Stromal cell of bone marrow (primary cell): Measurements from ENCODE around the gene SPEF1.

ENCODE experiments used
- DNase-seq: peaks from one replicate; pipeline ENCODE4 v3.0.0-alpha.2; 2012; ENCODE audit warnings: low read depth

SPEF1 gene

DNA sequence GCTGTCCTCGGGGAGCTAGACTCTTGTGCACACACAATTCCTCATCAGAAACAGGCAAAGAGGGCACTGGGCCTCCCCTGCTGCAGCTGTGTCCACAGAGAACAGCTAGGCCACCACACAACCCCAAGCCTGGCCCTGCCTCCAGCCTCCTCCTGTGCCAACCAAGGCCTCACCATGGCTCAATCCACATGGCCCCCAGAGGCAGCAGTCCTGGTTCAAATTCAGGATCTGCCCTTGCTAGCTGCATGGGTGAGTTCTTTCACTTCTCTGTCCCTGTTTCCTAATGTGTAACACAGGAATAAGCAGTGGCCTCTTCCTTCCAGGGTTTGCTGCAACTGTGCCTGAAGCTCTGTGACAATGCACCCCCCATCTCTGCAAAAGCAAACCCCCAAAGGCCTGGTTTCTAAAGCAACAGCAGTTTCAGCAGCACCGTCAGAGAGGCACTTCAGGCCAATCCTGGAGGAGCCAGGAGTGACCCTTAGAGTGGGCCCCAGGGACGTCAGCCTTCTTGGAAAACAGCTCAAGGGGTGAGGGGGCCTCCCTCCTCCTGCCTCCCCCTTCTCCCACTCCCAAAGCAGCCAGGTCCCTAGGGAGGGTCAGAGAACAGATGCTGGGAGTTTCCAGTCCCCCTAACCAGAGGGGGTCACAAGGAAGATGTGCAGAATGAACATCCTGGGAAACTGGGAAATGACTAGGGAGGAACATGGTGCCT, 15.9 kb downstream of the SPEF1 start:
- no peak for DNase-seq

DNA sequence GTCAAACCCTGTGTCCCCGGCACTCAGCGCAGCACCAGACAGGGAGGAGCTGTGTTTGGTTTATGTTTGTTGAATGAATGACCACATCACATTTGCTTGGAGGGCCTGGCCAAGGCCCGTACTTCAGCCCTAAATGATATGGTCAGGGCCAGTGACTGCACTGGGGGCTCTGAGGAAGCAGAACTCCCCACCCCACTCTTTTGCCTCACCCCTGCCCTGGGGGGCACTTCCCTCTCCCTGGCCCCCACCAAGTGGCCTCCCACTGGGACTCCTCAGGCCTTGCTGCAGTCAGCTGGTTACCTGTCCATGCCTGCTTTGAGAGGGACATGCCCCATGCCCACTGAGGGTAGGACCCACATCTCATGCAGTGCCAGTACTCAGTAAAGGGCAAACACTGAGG, 16.6 kb downstream of the SPEF1 start:
- DNase-seq: no peak

DNA sequence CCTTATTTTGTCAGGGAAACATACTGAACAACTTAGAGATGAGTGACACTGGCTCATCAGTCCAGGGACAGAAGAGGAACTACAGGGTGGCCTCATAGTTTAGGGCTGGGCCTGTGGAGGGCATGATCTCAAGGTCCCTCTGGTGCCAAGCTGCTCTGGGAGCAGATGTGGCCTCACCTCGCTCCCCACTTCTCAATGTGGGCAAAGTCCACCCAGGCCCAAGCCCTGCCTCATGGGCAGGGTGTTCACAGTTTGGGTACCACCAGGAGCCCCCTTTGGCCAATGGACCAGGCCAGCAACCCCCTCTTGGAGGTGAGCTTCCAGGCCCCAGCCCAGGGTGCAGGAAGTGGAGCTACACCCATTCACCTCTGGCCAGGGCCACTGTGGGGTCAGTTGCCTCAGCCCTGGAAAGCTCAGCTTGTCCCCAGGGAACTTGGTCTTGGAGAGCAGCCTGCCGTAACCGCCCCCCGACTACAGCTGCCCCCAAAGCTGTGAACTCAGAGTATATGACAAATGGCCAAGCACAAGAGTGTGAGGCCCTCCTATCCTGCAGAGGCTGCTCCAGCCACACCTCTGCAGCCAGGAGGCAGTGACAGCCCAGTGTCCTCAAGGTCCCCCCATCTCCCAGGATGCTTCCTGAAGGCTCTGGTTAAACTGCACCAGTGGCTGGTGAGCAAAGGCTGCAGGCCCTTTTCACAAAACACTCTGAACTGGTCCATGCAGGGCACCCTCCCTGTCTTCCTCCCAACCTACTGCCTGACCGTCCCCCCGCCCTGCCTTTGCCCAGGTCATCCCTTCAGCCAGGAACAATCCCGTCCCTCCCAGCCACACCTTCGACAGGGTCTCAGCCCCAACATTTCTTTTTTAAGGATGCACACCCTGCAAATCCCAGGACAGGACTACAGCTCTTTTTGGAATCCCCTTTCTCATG, 17.3 kb downstream of the SPEF1 start:
- DNase-seq: no peak

DNA sequence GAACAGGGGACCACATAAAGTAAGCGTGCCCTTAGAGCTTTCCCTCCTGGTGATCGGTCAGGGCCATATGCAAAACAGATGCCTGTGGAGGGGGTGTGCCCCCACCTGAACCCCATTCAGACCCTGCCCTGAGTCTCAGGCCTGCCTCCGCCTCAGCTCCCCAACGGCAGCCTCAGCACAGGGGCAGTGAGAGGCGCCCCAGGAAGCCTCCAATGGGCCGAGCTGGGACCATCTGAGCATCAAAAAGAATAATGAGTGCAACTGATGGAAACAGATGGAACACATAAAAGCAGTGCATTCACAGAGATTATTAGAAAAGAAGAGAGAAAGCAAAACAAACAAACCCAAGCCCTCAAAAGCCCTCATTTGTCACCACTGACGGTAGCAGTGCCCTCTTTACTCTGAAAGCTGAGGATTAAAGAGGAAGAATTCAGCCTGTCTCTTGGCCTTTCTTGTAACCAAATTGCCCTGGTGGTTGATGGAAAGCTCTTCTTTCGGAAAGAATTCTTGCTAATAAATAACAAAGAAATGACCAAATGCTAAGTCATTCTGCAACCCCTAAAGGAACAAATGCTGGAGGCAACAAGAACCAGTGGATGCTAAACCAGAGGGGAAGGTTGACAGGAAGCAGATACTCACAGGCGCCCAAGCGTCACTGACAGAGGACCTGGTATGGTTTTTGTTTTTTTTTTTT, 20.4 kb downstream of the SPEF1 start:
- DNase-seq: no peak

DNA sequence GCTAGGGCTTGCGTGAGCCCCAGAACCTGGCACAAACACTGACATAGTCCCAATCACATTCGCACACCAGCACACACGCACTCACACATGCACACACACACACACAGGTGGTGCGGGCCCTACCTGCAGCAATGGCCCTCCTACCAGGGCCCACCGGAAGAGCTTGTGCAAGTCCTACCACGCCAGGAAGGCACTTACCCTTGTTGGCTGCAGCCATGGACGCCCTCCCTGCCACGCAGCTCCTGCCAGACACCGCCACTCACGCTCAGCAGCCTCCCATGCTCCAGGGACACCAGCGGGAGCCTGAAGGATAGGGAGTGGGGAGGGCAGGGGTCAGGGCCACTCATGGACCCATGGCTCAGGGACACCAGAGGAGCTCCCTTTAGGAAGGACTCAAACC, 21.4 kb downstream of the SPEF1 start:
- no peak for DNase-seq

DNA sequence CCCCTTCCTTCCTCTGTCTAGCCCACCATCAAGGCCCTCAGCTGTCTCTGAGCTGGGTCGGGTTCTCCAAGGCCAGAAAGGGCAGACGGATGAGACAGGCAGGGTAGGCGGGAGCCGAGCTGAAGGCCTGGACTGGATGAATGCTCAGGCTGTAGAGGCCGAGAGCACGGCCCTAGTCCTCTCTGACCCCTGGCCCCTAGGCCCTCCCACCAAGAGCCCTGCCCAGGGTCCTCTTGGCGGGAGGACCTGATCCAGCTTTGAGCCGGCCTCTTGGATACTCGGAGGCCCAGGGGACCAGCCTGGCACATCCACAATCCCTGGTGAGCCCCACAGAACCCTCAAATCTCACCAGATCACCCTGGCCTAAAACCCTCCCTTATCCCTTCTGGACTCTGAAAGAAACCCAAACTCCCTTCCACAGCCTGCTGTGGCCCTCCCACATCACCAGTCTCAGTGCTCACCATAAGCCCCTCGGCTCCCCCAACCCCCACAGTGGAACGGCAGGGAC, 21.9 kb downstream of the SPEF1 start:
- DNase-seq: no peak

DNA sequence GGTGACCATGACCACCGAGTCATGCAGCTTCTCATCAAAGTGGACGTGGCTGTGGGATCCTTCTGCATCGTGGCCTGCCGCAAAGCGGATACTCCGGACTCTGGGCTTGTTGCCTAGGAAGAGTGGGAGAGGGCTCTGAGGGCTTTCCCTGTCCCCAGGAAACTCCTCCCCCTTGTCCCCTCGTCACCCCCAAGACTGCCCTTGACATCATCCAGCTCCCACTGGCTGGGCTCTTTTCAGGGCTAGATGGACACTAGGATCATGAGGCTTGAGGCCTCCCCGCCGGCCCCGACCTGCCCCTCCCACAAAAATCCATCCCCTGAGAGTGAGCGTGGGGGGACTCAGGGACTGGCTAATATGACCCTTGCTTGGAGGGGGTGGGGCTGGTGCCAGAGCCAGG, 22.7 kb downstream of the SPEF1 start:
- no peak for DNase-seq

DNA sequence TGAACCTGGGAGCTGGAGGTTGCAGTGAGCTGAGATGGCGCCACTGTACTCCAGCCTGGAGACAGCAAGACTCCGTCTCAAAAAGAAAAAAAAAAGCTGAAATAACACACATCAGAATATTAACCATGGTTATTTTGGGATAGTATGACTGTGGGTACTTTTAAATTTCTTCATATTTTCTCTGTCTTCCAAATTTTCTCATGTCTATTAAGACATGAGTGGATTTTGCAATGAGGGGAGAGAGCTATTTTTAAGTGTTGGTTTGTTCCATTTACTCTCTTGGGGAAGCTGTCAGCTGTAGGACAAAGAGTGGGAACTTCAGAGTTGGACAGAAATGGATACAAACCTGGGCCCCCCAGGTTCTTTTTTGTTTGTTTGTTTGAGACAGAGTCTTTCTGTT, 24.0 kb downstream of the SPEF1 start:
- DNase-seq: no peak

DNA sequence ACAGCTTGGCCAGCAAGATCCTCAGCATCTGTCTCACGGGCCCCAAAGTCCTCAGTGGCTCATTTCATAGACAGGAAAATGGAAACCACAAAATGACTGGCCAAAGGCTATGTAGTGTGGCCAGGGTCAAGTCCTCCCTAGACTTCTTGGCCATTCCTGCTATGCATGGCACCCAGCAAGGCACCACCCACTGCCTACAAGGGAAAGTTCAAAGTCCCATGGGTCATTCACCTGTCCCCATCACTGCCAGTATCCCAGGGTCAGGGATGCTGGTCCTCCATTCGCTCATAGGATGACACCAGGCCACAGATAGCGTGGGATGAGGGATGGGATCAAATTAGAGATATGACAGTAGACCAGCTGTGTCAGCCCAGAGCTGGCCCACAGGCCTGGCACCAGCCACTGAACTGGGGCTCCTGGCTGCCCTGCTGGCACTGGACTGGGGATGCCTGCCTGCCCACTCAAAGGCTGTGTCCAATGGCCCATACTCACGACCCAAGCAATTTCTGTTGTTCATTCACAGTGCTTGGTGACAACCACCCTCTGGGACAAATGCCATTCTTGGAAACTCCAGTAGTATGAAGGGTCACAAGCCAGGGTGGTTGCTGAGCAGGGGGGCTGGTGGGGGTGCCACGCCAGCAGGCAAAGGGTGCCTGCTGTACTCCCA, 25.3 kb downstream of the SPEF1 start:
- no peak for DNase-seq

DNA sequence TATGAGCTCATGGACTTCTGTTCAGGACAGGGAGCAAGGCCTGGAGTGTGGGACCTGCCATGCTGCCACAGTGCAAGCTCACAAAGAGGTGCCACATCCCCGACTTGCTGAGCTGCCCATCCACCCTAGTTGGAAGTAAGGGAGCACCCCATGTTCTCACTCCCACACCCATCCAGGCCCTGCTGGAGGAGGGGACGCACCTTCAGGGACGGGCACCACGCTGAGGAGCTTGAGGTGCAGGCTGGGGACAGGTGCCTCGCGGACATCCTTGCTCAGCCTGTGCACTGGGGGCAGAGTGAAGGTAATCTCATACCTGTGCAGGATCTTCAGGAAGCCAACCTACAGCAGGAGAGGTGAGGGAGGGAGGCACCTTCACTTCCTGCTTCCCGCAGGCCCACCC, 26.0 kb downstream of the SPEF1 start:
- DNase-seq: no peak

DNA sequence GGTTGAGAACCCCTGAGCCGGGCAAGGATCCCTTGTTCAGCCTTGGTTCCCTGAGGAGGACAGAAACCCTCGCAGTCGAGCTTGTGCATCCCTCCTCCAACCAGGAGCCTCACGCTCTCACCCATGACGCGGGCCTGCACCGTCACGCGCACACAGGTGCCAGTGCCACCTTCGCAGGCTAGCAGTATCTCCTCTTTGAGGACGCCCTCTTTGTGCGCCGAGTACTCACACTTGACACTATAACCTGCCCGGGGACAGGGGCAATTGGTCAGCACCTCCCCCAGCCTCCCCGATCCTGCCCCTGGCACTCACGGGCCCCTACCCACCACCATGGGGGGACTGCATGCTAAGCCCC, 27.0 kb downstream of the SPEF1 start:
- no peak for DNase-seq

DNA sequence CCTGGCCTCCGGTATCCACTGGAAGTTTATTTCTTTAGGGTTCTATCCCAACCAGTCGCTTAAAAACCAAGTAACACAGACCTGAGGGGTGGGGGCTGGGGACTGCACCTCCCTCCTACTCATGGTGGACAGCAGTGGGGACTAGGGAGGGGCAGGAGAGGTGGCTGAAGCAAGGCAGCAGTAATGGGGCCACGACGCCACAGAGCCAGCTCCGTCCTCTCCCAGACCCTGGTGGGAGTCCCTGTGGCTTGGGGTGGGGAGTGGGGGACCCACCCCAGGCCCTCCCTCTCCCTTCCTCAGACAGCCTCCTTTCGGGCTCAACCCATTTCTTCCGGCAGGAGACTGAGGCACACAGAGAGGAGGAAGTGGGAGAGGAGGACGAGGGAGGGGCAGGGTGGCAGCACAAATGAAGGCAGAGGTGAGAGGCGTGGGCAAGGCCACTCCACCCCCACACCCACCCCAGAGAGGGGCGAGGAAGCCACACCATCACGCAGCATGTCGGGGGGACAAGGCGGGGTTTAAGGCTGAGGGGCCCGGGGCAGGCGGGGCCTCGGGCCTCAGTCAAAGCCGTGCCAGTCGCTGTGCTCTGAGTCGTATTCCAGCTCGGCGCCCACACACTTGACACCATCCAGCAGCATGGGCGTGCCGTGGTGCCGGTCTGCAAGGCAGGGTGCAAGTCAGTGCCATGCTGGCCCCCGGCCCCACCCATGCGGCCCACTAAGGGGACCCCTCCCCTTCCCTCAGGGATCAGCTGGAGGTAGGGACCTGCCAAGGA, 27.6 kb downstream of the SPEF1 start:
- no peak for DNase-seq

DNA sequence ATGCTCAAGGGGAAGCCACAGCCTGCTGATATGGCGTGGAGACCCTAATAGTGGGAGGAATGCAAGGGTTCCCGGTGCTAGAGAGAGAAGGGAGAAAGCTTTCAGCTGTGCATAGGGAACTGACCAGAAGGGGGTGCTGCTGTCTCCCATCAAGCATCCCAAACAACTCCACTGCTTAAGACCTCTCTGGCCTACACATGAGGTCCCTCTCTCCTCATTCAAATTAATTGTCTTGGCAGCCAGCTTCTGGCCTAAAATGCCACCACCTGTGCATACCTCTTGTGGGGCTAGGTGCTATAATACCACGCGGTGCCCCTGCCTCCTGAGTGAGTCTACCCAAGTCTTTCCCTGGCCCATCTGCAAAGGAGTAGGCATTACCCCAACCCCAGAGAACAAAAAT, 28.1 kb downstream of the SPEF1 start:
- DNase-seq: peak; percentile 44

DNA sequence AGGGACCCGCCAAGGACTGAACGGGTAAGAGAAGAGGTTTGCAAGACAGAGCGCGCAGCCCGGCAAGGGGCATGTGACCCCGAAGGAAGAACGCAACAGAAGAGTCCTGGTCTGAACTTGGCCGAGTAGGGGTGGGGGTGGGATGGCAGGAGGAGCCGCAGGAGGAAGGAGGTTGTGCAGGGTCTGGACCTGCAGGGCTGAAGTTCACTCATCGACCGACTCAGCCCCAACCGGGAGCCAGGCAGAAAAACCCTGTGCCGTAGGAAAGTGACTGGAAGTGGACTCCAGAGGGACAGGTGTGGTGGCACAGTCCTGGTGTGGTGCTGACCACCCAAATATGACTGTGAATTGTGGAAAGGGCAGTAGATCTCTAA, 28.9 kb downstream of the SPEF1 start:
- DNase-seq: no peak

DNA sequence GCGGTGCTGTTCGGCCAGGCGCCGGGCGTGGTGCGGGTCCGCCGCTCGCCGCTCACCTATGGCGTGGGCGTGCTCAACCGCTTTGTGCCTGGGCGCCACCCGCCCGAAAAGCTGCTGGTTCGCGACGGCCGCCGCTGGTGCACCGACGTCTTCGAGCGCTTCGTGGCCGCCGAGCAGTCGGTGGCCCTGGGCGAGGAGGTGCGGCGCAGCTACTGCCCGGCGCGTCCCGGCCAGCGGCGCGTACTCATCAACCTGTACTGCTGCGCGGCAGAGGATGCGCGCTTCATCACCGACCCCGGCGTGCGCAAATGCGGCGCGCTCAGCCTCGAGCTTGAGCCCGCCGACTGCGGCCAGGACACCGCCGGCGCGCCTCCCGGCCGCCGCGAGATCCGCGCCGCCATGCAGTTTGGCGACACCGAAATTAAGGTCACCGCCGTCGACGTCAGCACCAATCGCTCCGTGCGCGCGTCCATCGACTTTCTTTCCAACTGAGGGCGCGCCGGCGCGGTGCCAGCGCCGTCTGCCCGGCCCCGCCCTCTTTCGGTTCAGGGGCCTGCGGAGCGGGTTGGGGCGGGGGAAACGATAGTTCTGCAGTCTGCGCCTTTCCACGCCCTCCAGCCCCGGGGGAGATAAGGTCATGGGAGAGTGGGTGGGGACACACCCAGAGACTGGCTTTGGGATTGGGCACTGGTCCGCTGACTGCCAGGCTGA, 29.4 kb downstream of the SPEF1 start:
- no peak for DNase-seq

DNA sequence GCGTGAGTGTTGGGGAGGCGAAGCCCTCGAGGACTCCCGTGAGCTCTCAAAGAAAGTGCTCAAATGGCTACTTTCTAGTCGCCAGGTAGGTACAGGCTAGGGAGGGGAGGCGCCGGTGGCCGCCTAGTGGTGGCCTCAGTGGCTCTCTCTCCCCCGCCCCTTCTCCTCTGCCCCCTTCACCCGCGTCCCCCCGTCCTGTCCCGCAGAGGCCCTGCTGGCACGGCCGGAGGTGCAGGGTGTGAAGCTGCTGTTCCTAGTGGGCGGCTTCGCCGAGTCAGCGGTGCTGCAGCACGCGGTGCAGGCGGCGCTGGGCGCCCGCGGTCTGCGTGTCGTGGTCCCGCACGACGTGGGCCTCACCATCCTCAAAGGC, 30.0 kb downstream of the SPEF1 start:
- no peak for DNase-seq

DNA sequence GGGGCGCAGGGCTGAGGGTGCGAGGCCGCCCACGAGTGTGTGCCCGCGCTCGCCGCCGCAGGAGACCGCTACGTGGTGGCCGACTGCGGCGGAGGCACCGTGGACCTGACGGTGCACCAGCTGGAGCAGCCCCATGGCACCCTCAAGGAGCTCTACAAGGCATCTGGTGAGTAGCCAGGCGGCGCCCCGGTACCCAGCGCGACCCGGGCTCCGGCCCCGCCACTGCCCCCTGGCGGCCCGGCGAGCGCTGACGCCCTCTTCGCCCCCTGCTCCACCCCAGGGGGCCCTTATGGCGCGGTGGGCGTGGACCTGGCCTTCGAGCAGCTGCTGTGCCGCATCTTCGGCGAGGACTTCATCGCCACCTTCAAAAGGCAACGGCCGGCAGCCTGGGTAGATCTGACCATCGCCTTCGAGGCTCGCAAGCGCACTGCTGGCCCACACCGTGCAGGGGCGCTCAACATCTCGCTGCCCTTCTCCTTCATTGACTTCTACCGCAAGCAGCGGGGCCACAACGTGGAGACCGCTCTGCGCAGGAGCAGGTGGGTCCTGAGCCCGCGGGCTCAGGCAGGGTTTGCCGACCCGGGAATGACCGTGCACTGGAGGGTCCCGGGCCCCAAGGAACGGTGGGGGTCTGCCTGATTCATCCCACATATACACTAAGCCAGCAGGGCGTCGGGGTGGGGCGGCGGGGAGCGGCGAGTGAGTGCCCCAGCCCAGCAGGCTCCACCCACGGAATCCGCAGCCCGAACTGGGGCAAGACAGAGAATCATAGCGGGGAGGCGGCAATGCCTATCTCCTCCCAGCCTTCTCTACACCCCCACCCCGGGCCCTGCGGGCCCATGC, 31.3 kb downstream of the SPEF1 start:
- no peak for DNase-seq

DNA sequence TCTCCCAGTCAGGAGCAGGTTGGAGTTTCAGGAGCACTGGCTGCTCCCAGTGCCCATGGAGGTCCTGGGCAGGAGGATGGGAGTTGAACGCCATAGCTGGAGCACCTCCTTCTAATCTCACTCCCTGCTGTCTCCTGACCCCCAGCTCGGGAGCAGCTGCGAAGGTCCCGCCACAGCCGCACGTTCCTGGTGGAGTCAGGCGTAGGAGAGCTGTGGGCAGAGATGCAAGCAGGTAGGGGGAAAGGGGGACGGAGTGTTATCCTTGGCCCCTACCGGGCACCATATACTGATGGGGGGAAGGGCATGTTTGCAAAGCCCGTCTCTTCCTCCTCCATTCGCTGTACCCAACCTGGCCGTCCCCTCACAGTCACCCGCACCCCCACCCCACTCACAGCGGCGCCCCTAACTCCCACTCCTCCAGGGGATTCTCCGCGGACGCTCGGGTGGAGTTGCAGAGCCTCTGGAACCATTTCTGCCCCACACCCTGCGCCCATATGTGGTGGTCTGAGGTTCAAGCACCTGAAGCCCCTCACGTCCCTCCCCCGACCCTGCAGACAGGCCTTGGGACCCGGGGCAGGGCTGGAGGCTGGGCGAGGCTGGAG, 32.1 kb downstream of the SPEF1 start:
- DNase-seq: no peak

DNA sequence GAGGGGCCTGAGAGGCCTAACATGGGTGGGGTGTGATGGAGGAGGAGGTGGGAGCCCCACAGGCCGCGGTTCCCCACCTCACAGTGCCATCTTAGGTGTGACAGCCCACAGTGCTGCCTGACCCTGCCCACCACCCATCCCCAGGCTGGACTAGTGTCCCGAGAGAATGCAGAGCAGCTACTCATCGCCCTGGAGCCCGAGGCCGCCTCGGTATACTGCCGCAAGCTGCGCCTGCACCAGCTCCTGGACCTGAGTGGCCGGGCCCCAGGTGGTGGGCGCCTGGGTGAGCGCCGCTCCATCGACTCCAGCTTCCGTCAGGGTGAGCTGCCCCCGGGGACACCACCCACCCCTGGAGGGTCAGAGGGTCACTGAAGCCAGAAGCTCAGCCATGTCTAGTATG, 33.2 kb downstream of the SPEF1 start:
- DNase-seq: no peak

DNA sequence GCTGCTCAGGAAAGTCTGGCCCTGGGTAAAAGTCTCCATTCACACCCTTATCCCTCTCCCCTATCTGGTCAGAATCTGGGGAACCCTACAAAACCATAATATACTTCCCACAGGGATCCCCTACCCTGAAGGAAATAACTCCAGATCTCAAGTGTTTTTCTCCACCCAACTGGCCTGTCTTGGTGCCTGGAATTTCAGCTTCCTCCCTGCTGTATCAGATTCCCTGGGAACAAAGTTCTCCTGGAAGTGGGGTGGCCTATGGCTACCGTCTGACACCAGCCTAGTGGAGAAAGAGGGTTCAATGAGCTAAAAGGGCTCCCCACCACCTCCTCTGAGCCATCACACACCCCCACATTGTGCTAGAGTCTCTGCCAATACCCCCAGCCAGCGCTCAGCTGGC, 33.8 kb downstream of the SPEF1 start:
- no peak for DNase-seq
